OCI-LY7 (cell line): Measurements from ENCODE around the gene SYNPO. TPM values are rescaled to one million over a fixed set of nuclear protein-coding genes. Genes with fewer than 3 reads are reported as not detected.

Experiments
- BruUV-seq: library from RNA; stranded (reverse); fragments of 400-500 nt; replicated peaks from 2 replicates; lab custom pipeline; 2021; lab: Mats Ljungman, UMichigan
- CTCF ChIA-PET: fragments of 300-600 bp; sonication (Branson Sonifier 250); formaldehyde crosslinking; loops from one replicate; lab custom pipeline; 2022; ENCODE audit warnings: antibody characterized with exemption; ENCODE audit not compliant: unreplicated experiment; lab: Charles Lee
- POLR2A ChIA-PET: fragments of 300-600 bp; sonication (Branson Sonifier 250); formaldehyde crosslinking; loops from one replicate; lab custom pipeline; 2022; ENCODE audit warnings: antibody characterized with exemption; lab: Charles Lee
- DNase-seq: peaks from one replicate; pipeline ENCODE4 v3.0.0-alpha.2; 2015; ENCODE audit warnings: low spot score
- H2AFZ ChIP-seq: fragments of 200-600 bp; sonication (generic), shearing (Covaris generic); 2 replicates; pipeline ENCODE4 v1.6.1; 2014; ENCODE audit warnings: mild to moderate bottlenecking, antibody characterized with exemption, low read length, moderate library complexity
- H3K27ac ChIP-seq: fragments of 200-600 bp; sonication (generic); 2 replicates; pipeline ENCODE4 v1.5.1; 2014; ENCODE audit warnings: mixed run types, low read depth, mild to moderate bottlenecking, moderate library complexity, low read length, inconsistent platforms; ENCODE audit not compliant: poor library complexity, severe bottlenecking
- H3K36me3 ChIP-seq: fragments of 200-600 bp; sonication (generic); 2 replicates; pipeline ENCODE4 v1.6.1; 2014; ENCODE audit warnings: mild to moderate bottlenecking, antibody characterized with exemption, low read length, moderate library complexity, mixed read lengths; ENCODE audit not compliant: insufficient read depth
- H3K4me1 ChIP-seq: fragments of 200-600 bp; sonication (generic); 2 replicates; pipeline ENCODE4 v1.5.1; 2014; ENCODE audit warnings: mild to moderate bottlenecking, low read length; ENCODE audit not compliant: insufficient read depth, poor library complexity, severe bottlenecking
- H3K4me2 ChIP-seq: fragments of 200-600 bp; sonication (generic); 2 replicates; pipeline ENCODE4 v1.6.1; 2014; ENCODE audit warnings: mild to moderate bottlenecking, low read length
- H3K4me3 ChIP-seq: fragments of 200-600 bp; sonication (generic); 2 replicates; pipeline ENCODE4 v1.5.1; 2014; ENCODE audit warnings: mild to moderate bottlenecking, low read depth, low read length; ENCODE audit not compliant: poor library complexity, severe bottlenecking
- H3K79me2 ChIP-seq: fragments of 200-600 bp; sonication (generic); 2 replicates; pipeline ENCODE4 v1.6.1; 2016; ENCODE audit warnings: low read depth, mild to moderate bottlenecking, low read length, moderate library complexity, mixed read lengths; ENCODE audit not compliant: insufficient read depth
- H3K9me2 ChIP-seq: fragments of 200-600 bp; sonication (generic); 2 replicates; pipeline ENCODE4 v1.6.1; 2016; ENCODE audit warnings: mild to moderate bottlenecking, low read length, mixed read lengths; ENCODE audit not compliant: insufficient read depth
- H3K9me3 ChIP-seq: fragments of 200-600 bp; sonication (generic); 2 replicates; pipeline ENCODE4 v1.6.1; 2014; ENCODE audit warnings: mild to moderate bottlenecking, mixed run types, low read length, mixed read lengths
- H4K20me1 ChIP-seq: fragments of 200-600 bp; sonication (generic); 2 replicates; pipeline ENCODE4 v1.6.1; 2014; ENCODE audit warnings: mild to moderate bottlenecking, antibody characterized with exemption, low read length, moderate library complexity, mixed read lengths; ENCODE audit not compliant: insufficient read depth
- EZH2phosphoT487 ChIP-seq: fragments of 200-600 bp; sonication (generic); IDR thresholded peaks from 2 replicates; pipeline ENCODE4 v1.6.1; 2018; ENCODE audit warnings: low read depth, borderline replicate concordance, mild to moderate bottlenecking, mixed run types, antibody characterized with exemption, low read length, moderate library complexity, mixed read lengths
- intact Hi-C: fragments of 100-400 bp; cut with micrococcal nuclease; formaldehyde crosslinking; loops from one replicate; pipeline ENCODE4 v1.10.0; 2022; ENCODE audit not compliant: unreplicated experiment
- total RNA-seq, 2 experiments: library from RNA; depleted of rRNA in 1 of 2; stranded (reverse); fragments of >200 nt in 1 of 2; shearing (Covaris generic) in 1 of 2; gene quantifications; 2 replicates each; pipeline ENCODE4 v1.2.3, GENCODE V29; 2014 to 2022
- TF ChIP-seq, protein P1 (sequence below): fragments of 200-600 bp; sonication (generic); conservative IDR thresholded peaks from 2 replicates; pipeline ENCODE4 v1.5.1; 2014; ENCODE audit warnings: mild to moderate bottlenecking, antibody characterized with exemption, low read length, moderate library complexity, mixed read lengths

The SYNPO gene
- total RNA-seq, 2 experiments from 2014 or later = 0.08 TPM; not detected in 1

DNA sequence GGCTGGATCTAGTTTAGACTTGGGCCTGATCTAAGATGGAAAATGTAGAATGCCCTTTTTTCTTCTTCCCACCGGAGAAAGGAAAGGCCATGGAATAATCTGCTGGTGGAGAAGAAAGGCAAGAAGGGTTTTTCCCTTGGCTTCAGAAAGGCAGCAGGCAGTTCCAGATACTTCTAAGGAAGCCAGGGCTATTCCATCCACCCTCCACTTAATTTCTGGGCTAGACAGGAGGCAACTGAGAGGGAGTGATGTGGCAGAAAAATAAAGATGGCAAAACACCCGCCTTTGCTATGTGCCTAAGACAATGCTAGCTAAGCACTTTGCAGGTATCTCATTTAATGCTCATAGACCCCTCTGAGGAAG lies 30.5 kb downstream of the SYNPO start:
- DNase-seq = no peak
- no peaks in the 10 kb centered on the region for H4K20me1 ChIP-seq
- H3K79me2 ChIP-seq = no peaks in the 10 kb centered on the region
- POLR2A ChIA-PET = interaction anchor here (0.6 kb wide), 1 partner anchor 22 kb away, joined by 3 read pairs; no protein-coding TSS in a partner anchor
- no peak overlapping the region for H2AFZ ChIP-seq
- TF ChIP-seq, protein P1, sequence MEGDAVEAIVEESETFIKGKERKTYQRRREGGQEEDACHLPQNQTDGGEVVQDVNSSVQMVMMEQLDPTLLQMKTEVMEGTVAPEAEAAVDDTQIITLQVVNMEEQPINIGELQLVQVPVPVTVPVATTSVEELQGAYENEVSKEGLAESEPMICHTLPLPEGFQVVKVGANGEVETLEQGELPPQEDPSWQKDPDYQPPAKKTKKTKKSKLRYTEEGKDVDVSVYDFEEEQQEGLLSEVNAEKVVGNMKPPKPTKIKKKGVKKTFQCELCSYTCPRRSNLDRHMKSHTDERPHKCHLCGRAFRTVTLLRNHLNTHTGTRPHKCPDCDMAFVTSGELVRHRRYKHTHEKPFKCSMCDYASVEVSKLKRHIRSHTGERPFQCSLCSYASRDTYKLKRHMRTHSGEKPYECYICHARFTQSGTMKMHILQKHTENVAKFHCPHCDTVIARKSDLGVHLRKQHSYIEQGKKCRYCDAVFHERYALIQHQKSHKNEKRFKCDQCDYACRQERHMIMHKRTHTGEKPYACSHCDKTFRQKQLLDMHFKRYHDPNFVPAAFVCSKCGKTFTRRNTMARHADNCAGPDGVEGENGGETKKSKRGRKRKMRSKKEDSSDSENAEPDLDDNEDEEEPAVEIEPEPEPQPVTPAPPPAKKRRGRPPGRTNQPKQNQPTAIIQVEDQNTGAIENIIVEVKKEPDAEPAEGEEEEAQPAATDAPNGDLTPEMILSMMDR = no peak
- no peak for TF ChIP-seq EZH2phosphoT487
- H3K9me2 ChIP-seq = no peaks in the 10 kb centered on the region
- CTCF ChIA-PET = no interaction called here
- H3K36me3 ChIP-seq = no peaks in the 10 kb centered on the region
- no peak overlapping the region for H3K4me2 ChIP-seq
- intact Hi-C loops = no loop called here
- H3K4me3 ChIP-seq = no peak overlapping the region
- H3K27ac ChIP-seq = no peak overlapping the region
- no peaks in the 10 kb centered on the region for H3K4me1 ChIP-seq
- BruUV-seq = no TSS peak
- H3K9me3 ChIP-seq = no peaks in the 10 kb centered on the region

DNA sequence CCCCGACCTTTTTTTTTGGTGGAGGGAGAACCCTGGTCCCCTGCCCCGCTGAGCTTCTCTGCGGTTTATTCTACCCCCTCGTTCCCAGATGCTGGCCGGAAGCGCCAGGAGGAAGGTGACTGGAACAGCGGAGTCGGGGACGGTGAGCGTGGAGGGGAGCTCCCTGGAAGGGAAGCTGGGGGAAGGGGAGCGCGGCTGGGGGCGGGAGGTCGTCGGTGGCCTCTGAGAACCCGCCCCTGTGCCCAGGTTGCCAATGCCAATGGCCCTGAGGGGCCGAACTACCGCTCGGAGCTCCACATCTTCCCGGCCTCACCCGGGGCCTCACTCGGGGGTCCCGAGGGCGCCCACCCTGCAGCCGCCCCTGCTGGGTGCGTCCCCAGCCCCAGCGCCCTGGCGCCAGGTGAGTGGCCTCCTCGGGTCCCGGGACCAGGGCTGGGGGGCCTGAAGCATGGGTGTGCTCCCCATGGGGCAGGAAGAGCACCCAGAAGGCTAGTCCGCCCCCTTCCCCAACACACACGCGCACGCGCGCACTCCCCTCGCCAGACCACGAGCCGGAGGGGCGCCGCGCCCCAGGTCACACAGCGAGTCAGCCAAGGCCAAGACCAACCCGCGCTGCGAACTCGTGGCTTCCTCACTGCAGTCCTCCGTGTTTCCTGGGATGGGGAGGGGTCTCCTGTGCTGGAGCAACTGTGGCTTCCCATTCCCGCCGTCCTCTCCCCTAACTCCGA lies 31.2 kb downstream of the SYNPO start:
- Histone ChIP-seq H3K36me3 (no peaks in the 10 kb centered on the region), H2AFZ (no peak overlapping the region), H4K20me1 (no peaks in the 10 kb centered on the region), H3K4me3 (no peak overlapping the region), H3K4me2 (no peak overlapping the region), H3K9me3 (no peaks in the 10 kb centered on the region), H3K9me2 (no peaks in the 10 kb centered on the region), H3K79me2 (no peaks in the 10 kb centered on the region), H3K27ac (no peak overlapping the region), H3K4me1 (no peaks in the 10 kb centered on the region)
- POLR2A ChIA-PET = no interaction called here
- no TSS peak for BruUV-seq
- intact Hi-C loops = no loop called here
- CTCF ChIA-PET = no interaction called here
- TF ChIP-seq EZH2phosphoT487 = no peak
- TF ChIP-seq, protein P1 = no peak
- no peak for DNase-seq

DNA sequence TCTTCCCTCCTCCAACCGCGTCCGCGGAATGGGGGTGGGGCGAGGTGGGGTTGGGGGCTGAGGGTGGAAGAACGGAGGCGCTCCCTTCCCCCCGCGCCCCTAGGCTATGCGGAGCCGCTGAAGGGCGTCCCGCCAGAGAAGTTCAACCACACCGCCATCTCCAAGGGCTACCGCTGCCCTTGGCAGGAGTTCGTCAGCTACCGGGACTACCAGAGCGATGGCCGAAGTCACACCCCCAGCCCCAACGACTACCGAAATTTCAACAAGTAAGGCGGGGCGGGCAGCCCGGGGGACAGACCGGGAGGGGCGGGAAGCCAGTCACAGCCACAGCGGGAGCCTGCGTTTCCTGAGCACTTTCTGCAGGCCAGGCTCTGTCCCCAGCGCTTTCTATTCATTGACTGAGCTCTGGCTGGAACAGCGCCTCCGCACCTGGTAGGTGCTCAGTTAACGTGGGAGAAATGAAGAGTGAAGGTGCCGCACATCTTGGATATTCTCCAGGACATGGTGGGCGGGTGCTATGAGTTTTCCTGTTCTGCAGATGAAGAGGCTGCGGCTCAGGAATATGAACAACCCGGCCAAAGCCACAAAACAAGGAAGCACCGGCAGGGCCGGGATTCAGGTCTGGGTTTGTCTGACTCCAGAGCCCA lies 31.9 kb downstream of the SYNPO start:
- no peaks in the 10 kb centered on the region for H3K79me2 ChIP-seq
- no peaks in the 10 kb centered on the region for H3K9me2 ChIP-seq
- DNase-seq = no peak
- no peak overlapping the region for H2AFZ ChIP-seq
- BruUV-seq = no TSS peak
- H3K27ac ChIP-seq = no peak overlapping the region
- H3K4me1 ChIP-seq = no peaks in the 10 kb centered on the region
- CTCF ChIA-PET = no interaction called here
- POLR2A ChIA-PET = no interaction called here
- TF ChIP-seq, protein P1 = no peak
- TF ChIP-seq EZH2phosphoT487 = no peak
- H3K4me3 ChIP-seq = no peak overlapping the region
- H4K20me1 ChIP-seq = no peaks in the 10 kb centered on the region
- no peaks in the 10 kb centered on the region for H3K9me3 ChIP-seq
- intact Hi-C loops = no loop called here
- no peaks in the 10 kb centered on the region for H3K36me3 ChIP-seq
- no peak overlapping the region for H3K4me2 ChIP-seq
